Activated CD8-positive, alpha-beta memory T cell treated with anti-CD3 and anti-CD28 coated beads for 48 hours (primary cell): Measurements from ENCODE around the gene RRP15.
"Not testable (repeated sequence)": the region's sequence is repeated elsewhere in the genome, so short reads cannot be mapped to it uniquely, and the experiment has no call there.

Source experiments
- DNase-seq, 3 experiments: peaks; one replicate each; pipeline ENCODE4 v3.0.0-alpha.2; 2020; ENCODE audit warnings: low read depth in 2 of 3, low spot score in 2 of 3

The RRP15 gene

DNA sequence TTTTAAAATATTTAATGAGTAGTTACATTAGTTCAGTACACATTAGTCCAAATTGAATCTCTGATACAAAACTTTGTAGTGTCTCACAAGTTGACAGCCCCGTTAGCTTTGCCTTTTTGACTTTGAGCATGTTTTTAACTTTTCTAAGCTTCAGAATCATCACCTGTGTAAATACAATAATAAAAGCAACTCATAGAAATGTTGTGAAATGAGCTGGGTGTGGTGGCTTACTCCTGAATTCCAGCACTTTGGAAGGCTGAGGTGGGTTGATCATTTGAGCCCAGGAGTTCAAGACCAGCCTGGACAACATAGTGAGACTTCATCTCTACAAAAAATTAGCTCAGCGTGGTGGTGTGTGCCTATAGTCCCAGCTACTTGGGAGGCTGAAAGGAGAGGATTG lies 11.1 kb downstream of the RRP15 start:
- DNase-seq = no peak

- no peak for DNase-seq
Measured at GRCh38 chr1:218297461-218297860, 12.4 kb downstream of the RRP15 start.

DNA sequence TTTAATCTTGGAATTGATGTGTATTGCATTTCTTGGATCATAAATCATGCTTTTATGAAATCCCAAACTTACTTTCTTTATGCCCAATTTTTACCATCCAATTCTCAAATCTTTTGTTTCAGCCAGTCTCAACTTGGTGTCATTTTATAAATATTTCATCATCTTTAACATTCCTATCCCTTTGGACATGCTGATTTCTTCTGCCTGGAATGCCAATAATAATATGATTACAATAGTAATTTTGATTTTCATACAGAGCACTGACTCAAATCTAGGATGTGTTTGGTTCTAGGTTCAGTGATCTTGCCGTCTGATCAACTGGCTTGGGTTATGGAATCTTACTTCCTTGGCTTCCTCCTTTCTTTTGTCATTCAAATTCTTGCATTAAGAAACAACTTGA lies 12.8 kb downstream of the RRP15 start:
- DNase-seq = no peak

GRCh38 chr1:218298398-218298797 lies 13.3 kb downstream of the RRP15 start:
- no peak for DNase-seq

- DNase-seq = no peak
Measured at GRCh38 chr1:218299416-218299815, 14.3 kb downstream of the RRP15 start.

GRCh38 chr1:218301217-218301616 lies 16.1 kb downstream of the RRP15 start:
- DNase-seq = no peak

DNA sequence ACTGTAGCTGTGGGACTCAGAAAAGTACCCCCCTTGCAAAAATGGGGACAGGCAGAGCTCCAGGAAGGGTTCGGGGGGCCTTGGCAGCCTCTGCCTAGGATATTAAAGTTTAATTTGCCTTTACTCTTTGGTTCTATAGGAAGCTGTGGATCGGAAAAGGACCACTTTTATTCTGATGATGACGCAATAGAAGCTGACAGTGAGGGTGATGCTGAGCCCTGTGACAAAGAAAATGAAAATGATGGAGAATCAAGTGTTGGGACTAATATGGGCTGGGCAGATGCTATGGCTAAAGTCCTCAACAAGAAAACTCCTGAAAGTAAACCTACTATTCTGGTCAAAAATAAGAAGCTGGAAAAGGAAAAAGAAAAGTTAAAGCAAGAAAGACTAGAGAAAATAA lies 17.1 kb downstream of the RRP15 start:
- no peak for DNase-seq

DNA sequence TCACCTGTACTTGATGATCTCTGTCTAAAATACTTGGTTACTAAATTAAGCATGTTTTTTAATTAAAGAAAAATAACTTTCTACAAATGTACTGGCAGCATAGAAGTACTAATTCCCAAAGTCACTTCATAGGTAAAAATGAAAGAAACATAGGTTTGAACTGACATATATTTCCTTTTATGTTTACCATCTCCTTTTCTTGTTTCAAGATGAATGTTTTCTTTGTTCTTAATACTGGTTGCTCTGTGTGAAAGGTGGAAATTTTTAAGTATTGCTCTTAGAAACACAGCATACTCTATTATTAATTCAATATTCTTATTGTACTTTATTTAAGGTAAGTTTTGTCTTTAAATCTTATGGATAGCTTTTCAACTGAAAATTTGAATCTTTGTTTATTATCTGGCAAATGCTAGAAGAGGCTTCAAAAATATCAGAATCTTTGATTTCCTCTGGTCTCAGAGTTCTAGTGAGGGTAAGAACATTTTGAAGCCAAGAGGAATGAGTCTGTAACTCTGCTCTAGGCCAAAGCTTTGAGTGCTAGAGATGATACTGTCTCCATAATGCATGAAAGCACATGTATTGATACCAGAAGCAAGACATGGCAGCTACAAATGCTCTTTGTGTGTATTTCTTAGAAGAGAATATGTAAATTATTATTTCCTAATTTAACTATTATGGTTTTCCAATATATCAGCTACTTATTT lies 18.2 kb downstream of the RRP15 start:
- DNase-seq = no peak

- no peak for DNase-seq
Measured at GRCh38 chr1:218304281-218305039, 19.4 kb downstream of the RRP15 start.

- DNase-seq = no peak
Measured at GRCh38 chr1:218305472-218306064, 20.5 kb downstream of the RRP15 start.

- DNase-seq = no peak
Measured at GRCh38 chr1:218312509-218312908, 27.4 kb downstream of the RRP15 start.

DNA sequence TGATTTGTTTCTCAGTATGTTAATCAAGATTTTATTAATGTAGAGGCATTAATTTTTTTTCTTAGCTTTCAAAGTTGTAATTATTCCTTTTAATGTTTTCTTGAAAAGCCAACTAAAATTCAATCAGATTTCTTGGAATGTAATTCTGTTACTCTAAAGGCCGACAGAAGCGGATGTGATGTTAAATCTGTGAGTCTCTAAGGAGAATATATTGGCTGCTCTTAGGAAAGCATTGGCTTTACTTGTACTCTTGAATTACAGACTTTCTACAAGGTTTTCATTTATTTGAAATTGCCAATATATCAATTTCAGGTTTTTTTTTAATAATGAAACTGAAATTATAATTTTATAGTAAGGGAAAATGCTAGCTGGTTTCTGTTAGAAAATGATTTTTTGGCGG lies 29.2 kb downstream of the RRP15 start:
- no peak for DNase-seq

- DNase-seq = no peak
Measured at GRCh38 chr1:218315638-218316037, 30.5 kb downstream of the RRP15 start.

- no peak for DNase-seq
Measured at GRCh38 chr1:218317061-218317460, 32.0 kb downstream of the RRP15 start.

DNA sequence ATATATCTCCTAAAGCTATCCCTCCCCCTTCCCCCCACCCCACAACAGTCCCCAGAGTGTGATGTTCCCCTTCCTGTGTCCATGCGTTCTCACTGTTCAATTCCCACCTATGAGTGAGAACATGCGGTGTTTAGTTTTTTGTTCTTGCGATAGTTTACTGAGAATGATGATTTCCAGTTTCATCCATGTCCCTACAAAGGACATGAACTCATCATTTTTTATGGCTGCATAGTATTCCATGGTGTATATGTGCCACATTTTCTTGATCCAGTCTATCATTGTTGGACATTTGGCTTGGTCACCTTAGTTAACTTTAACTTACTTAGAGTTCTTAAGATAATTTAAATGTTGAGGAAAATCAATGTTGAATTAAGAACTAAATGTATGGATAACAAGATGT lies 35.1 kb downstream of the RRP15 start:
- not testable (repeated sequence) for DNase-seq

DNA sequence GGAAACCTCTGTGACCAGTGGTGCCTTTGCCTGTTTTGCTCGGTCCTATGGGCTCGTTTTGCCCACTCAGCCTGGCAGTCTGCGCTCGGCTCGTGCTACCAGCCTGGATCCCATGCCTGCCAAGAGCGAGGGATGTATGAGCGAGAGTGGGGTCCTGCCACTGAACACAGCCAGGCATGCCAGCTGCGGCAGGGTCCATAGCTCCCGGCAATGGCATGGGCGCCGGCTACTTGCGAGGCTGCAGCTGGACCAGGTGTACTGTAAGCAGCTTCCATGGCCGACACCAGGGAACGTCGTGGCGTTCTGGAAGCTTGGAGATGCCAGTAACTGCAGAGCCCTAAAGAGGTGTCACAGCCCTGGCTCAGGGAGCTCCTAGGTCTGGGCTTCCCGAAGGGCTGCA lies 37.7 kb downstream of the RRP15 start:
- DNase-seq = no peak

GRCh38 chr1:218323568-218324225 lies 38.6 kb downstream of the RRP15 start:
- DNase-seq = no peak

- no peak for DNase-seq
Measured at GRCh38 chr1:218324226-218324580, 39.1 kb downstream of the RRP15 start.

- no peak for DNase-seq
Measured at GRCh38 chr1:218328769-218329168, 43.7 kb downstream of the RRP15 start.

DNA sequence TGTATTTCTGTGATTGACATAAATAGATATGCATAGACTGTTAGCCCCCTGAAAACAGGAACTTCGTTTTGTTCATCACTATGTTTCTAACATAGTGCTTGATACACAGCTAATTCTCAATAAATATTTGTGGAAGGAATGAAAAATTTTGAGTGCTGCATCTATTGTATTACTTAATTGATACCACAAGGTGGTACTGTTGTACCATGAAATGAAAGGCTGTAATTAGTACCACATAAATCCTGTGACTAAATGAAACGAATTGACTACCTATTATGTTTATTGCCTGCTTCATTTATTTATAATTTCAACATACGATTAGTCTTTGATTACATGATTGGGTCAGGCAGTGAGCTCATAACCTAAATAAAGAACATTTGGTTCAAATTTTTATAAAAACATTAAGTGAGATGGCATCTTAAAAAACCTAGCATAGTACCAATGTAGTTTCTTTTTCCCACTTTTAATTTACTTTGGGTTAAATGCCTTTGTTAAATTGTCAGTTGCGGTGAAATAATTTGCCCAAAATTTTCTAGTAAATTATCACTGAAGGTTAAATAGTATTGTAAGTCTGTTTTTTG lies 45.0 kb downstream of the RRP15 start:
- no peak for DNase-seq

DNA sequence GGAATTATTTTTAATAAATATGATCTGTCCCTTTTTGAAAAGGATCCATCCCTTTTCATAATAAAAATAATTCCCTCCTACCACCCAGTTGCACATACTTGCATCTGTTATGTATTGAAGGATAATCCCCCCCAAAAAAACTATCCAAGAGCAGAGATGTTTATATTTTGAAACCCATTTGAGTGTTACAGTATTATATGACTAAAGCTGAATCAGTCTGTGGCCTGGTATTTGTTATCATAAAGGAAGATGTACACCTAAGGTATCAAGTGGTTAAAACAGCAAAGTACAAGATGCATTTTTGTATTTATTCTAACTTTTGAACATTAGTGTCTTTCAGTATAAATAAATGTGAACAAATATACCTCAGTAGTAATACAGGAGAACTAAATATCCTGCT lies 47.3 kb downstream of the RRP15 start:
- DNase-seq = no peak

DNA sequence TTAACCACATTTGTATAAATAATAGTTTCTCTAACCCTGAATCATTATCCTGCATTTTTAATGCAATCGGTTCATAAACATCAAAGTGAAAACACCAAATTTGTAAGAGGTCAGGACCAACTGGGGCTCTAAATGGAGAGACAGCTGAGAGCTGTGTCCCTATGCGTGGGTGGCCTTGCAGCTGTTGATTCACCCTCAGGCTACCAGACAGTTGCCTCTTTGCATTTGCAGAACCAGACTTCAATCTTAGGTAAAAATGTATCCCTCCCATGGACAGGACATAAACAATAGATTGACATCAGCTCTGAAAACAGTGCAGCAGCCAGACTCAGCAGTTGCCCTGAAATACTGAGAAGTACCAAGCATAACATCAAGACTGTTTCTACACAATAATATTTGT lies 51.2 kb downstream of the RRP15 start:
- no peak for DNase-seq
